NCI-H2227 treated with DMSO at 0.1 percent for 48 hours (cell line): Measurements from ENCODE around the gene ARHGEF6.

Experiments used
- DNase-seq: peaks from one replicate; lab custom pipeline; 2025; lab: John Stamatoyannopoulos, UW

The ARHGEF6 gene

GRCh38 chrX:136691028-136691809, 89.5 kb downstream of the ARHGEF6 start:
- DNase-seq, result no peak

GRCh38 chrX:136689436-136689835, 91.3 kb downstream of the ARHGEF6 start:
- DNase-seq, result no peak

- no peak for DNase-seq
Measured at GRCh38 chrX:136687457-136687856, 93.3 kb downstream of the ARHGEF6 start.

- DNase-seq, result no peak
Measured at GRCh38 chrX:136684120-136684519, 96.6 kb downstream of the ARHGEF6 start.

GRCh38 chrX:136679531-136679930, 101.2 kb downstream of the ARHGEF6 start:
- DNase-seq, result peak; percentile 26

- no peak for DNase-seq
Measured at GRCh38 chrX:136674270-136674985, 106.3 kb downstream of the ARHGEF6 start.

- DNase-seq, result no peak
Measured at GRCh38 chrX:136671006-136671610, 109.6 kb downstream of the ARHGEF6 start.

GRCh38 chrX:136667446-136668168, 113.1 kb downstream of the ARHGEF6 start:
- no peak for DNase-seq

- DNase-seq, result no peak
Measured at GRCh38 chrX:136666088-136666487, 114.6 kb downstream of the ARHGEF6 start.

GRCh38 chrX:136665258-136665900, 115.4 kb downstream of the ARHGEF6 start:
- DNase-seq, result no peak

GRCh38 chrX:136662976-136663375, 117.8 kb downstream of the ARHGEF6 start:
- DNase-seq, result no peak

GRCh38 chrX:136662104-136662503, 118.6 kb downstream of the ARHGEF6 start:
- DNase-seq, result no peak

- no peak for DNase-seq
Measured at GRCh38 chrX:136660896-136661295, 119.8 kb downstream of the ARHGEF6 start.

- DNase-seq, result peak; percentile 6
Measured at GRCh38 chrX:136659174-136659573, 121.6 kb downstream of the ARHGEF6 start.

- no peak for DNase-seq
Measured at GRCh38 chrX:136658151-136658550, 122.6 kb downstream of the ARHGEF6 start.

GRCh38 chrX:136656361-136656964, 124.3 kb downstream of the ARHGEF6 start:
- DNase-seq, result no peak

GRCh38 chrX:136652822-136653723, 127.7 kb downstream of the ARHGEF6 start:
- no peak for DNase-seq

- no peak for DNase-seq
Measured at GRCh38 chrX:136650811-136651210, 129.9 kb downstream of the ARHGEF6 start.

- no peak for DNase-seq
Measured at GRCh38 chrX:136647677-136648360, 132.9 kb downstream of the ARHGEF6 start, which contains the start of gene CD40LG. Gene CD40LG, plus strand, starts transcription at chrX:136648158. Its CDS starts 91 bp downstream, at chrX:136648249.
